CD4-positive, alpha-beta T cell treated with Interleukin-10 for 1 hour (primary cell): ENCODE data around the gene UQCR11.

Experiments used
- DNase-seq: peaks from one replicate; pipeline ENCODE4 v3.0.0-alpha.2; 2020

UQCR11 gene

GRCh38 chr19:1563251-1563650 lies 42.0 kb downstream of the UQCR11 start:
- no peak for DNase-seq

GRCh38 chr19:1561236-1561842 lies 43.9 kb downstream of the UQCR11 start:
- no peak for DNase-seq

- DNase-seq = no peak
These were observed 44.9 kb downstream of the UQCR11 start for GRCh38 chr19:1560286-1560882.

GRCh38 chr19:1558552-1558951 lies 46.7 kb downstream of the UQCR11 start:
- no peak for DNase-seq

GRCh38 chr19:1556390-1557070 lies 48.7 kb downstream of the UQCR11 start:
- no peak for DNase-seq

- no peak for DNase-seq
These were observed 49.5 kb downstream of the UQCR11 start for GRCh38 chr19:1555487-1556389.

- no peak for DNase-seq
These were observed 50.3 kb downstream of the UQCR11 start for GRCh38 chr19:1554968-1555367.

- no peak for DNase-seq
These were observed 51.8 kb downstream of the UQCR11 start for GRCh38 chr19:1553415-1553814.

GRCh38 chr19:1551068-1552040 lies 53.9 kb downstream of the UQCR11 start:
- no peak for DNase-seq

- no peak for DNase-seq
These were observed 55.8 kb downstream of the UQCR11 start for GRCh38 chr19:1549332-1549945.
